HepG2 (cell line): Measurements from ENCODE around the gene THOP1. TPM values are rescaled to one million over a fixed set of nuclear protein-coding genes. Genes with fewer than 3 reads are reported as not detected.

Experiments
- CHCHD3 ChIP-seq: sonication (generic); formaldehyde crosslinking; IDR thresholded peaks from 2 replicates; pipeline ENCODE4 v1.8.0; 2022; ENCODE audit warnings: mild to moderate bottlenecking, missing genetic modification reagents, moderate library complexity
- FOXM1 ChIP-seq: sonication (generic); formaldehyde crosslinking; IDR thresholded peaks from 2 replicates; pipeline ENCODE4 v1.5.0; 2020; ENCODE audit warnings: missing genetic modification reagents
- HMG20A ChIP-seq: IDR thresholded peaks from 2 replicates; pipeline ENCODE4 v1.6.1; 2016; ENCODE audit warnings: borderline replicate concordance
- NBN ChIP-seq: fragments of 450-650 bp; conservative IDR thresholded peaks from 2 replicates; pipeline ENCODE4 v1.6.1; 2017
- PAF1 ChIP-seq: IDR thresholded peaks from 2 replicates; pipeline ENCODE4 v1.6.1; 2016; ENCODE audit warnings: missing genetic modification reagents, missing compliant biosample characterization
- SNAPC2 ChIP-seq: sonication (generic); formaldehyde crosslinking; IDR thresholded peaks from 2 replicates; pipeline ENCODE4 v1.8.1; 2022; ENCODE audit warnings: mild to moderate bottlenecking, missing genetic modification reagents
- ZNF143 ChIP-seq: sonication (generic); formaldehyde crosslinking; IDR thresholded peaks from 2 replicates; pipeline ENCODE4 v1.4.0; 2020; ENCODE audit warnings: missing genetic modification reagents
- ZNF567 ChIP-seq: sonication (generic); formaldehyde crosslinking; IDR thresholded peaks from 2 replicates; pipeline ENCODE4 v1.8.1; 2023; ENCODE audit warnings: mild to moderate bottlenecking, missing genetic modification reagents, borderline replicate concordance
- ZNF776 ChIP-seq: sonication (generic); formaldehyde crosslinking; IDR thresholded peaks from 2 replicates; pipeline ENCODE4 v1.4.0; 2020; ENCODE audit warnings: mild to moderate bottlenecking, missing genetic modification reagents
- ZNF788 ChIP-seq: sonication (generic); formaldehyde crosslinking; IDR thresholded peaks from 2 replicates; pipeline ENCODE4 v1.5.0; 2020; ENCODE audit warnings: mild to moderate bottlenecking, missing genetic modification reagents, borderline replicate concordance
- polyA plus RNA-seq, 8 experiments: library from polyadenylated mRNA; depleted of rRNA in 3 of 8; stranded (reverse) in 7 of 8; unstranded in 1 of 8; fragments of >200 nt; fragmentation: Illumina TruSeq in 4 of 8; extraction: Trizol in 4 of 8; gene quantifications; 2 replicates each; pipeline versions ENCODE4 v1.2.1 to v1.2.3, GENCODE V29; 2011 to 2016; ENCODE audit warnings: low read depth in 4 of 8, missing spikeins in 1 of 8, mixed read lengths in 1 of 8; ENCODE audit not compliant: insufficient read depth in 1 of 8
- total RNA-seq, 5 experiments: library from RNA; depleted of rRNA; stranded (reverse); fragments of >200 nt; fragmentation: Illumina TruSeq; extraction: Trizol; gene quantifications; 2 replicates each; pipeline ENCODE4 v1.2.3, GENCODE V29; 2016; ENCODE audit warnings: low read depth in 1 of 5
- TF ChIP-seq, protein P1 (sequence below): sonication (generic); formaldehyde crosslinking; IDR thresholded peaks from 2 replicates; pipeline ENCODE4 v1.4.0; 2020; ENCODE audit warnings: missing genetic modification reagents
- TF ChIP-seq, protein P2 (sequence below): IDR thresholded peaks from 2 replicates; pipeline ENCODE4 v1.6.1; 2012; ENCODE audit warnings: low read length, improper control_type of control experiment
- TF ChIP-seq, protein P3 (sequence below): sonication (generic); formaldehyde crosslinking; IDR thresholded peaks from 2 replicates; pipeline ENCODE4 v1.4.0; 2020; ENCODE audit warnings: missing genetic modification reagents
- TF ChIP-seq, protein P4 (sequence below): sonication (generic); formaldehyde crosslinking; conservative IDR thresholded peaks from 2 replicates; pipeline ENCODE4 v1.4.0; 2020; ENCODE audit warnings: missing genetic modification reagents
- TF ChIP-seq, protein P5 (sequence below): IDR thresholded peaks from 2 replicates; pipeline ENCODE4 v1.6.1; 2016; ENCODE audit warnings: control low read depth
- TF ChIP-seq, protein P6 (sequence below): IDR thresholded peaks from 2 replicates; pipeline ENCODE4 v1.6.1; 2016; ENCODE audit warnings: missing compliant biosample characterization, missing genetic modification reagents, borderline replicate concordance
- TF ChIP-seq, protein P7 (sequence below): sonication (generic); formaldehyde crosslinking; IDR thresholded peaks from 2 replicates; pipeline ENCODE4 v1.4.0; 2020; ENCODE audit warnings: missing genetic modification reagents, low read depth, mild to moderate bottlenecking, borderline replicate concordance

The THOP1 gene
- total and polyA plus RNA-seq, 2 of the 13 experiments (the other 11 are each of a cell fraction or from before 2014, with no cell fraction given) = 74.4 to 116 TPM

DNA sequence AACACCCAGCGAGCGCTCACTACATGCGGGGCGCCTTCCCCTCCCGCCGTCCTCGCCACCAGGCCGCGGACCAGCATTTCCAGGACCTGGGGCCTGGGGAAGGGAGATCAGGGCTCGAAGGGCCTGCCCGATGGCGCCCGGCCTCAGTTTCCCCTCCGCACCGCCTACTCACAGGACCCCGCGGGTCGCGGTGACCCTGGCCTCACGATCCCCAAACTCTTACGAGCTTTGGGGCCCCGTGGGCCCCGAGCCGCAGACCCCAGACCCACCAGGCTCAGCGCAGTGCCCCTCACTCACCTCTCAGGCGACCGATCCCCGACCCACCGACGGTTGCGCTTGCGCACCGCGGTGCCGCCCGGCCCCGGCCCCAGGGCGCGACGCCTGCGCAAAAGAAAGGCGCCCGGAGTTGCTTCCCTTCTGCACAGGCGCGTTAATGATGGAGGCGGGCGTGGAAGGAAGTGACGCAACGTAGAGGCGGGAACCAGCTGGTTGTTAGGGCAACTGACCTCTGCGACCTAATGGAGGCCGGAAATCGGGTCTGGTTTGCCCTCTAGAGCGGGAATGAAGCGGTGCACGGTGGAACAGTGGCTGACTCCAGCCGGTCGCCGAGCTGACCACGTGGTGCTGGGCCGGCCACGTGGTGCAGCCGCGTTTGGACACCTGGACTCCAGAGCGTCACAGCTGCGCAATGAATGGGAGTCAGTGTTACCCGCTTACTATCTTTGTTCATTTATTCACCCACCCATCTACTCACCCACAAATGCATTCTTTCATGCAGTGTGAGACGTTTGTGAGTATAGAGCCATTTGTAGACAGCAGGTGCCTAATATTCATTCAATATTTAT lies 2.1 kb upstream of the THOP1 start, which contains the start of gene SGTA (continued):
- TF ChIP-seq, protein P1, sequence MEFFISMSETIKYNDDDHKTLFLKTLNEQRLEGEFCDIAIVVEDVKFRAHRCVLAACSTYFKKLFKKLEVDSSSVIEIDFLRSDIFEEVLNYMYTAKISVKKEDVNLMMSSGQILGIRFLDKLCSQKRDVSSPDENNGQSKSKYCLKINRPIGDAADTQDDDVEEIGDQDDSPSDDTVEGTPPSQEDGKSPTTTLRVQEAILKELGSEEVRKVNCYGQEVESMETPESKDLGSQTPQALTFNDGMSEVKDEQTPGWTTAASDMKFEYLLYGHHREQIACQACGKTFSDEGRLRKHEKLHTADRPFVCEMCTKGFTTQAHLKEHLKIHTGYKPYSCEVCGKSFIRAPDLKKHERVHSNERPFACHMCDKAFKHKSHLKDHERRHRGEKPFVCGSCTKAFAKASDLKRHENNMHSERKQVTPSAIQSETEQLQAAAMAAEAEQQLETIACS (CRISPR knock-in tag) = peak; percentile 79
- TF ChIP-seq, protein P2, sequence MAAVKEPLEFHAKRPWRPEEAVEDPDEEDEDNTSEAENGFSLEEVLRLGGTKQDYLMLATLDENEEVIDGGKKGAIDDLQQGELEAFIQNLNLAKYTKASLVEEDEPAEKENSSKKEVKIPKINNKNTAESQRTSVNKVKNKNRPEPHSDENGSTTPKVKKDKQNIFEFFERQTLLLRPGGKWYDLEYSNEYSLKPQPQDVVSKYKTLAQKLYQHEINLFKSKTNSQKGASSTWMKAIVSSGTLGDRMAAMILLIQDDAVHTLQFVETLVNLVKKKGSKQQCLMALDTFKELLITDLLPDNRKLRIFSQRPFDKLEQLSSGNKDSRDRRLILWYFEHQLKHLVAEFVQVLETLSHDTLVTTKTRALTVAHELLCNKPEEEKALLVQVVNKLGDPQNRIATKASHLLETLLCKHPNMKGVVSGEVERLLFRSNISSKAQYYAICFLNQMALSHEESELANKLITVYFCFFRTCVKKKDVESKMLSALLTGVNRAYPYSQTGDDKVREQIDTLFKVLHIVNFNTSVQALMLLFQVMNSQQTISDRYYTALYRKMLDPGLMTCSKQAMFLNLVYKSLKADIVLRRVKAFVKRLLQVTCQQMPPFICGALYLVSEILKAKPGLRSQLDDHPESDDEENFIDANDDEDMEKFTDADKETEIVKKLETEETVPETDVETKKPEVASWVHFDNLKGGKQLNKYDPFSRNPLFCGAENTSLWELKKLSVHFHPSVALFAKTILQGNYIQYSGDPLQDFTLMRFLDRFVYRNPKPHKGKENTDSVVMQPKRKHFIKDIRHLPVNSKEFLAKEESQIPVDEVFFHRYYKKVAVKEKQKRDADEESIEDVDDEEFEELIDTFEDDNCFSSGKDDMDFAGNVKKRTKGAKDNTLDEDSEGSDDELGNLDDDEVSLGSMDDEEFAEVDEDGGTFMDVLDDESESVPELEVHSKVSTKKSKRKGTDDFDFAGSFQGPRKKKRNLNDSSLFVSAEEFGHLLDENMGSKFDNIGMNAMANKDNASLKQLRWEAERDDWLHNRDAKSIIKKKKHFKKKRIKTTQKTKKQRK = no peak
- TF ChIP-seq ZNF776 (CRISPR knock-in tag) (peak; percentile 15; the same call in 1 of the 2 replicates), ZNF788 (CRISPR knock-in tag) (peak; percentile 92; the same call in 1 of the 2 replicates), ZNF567 (no peak; the same call in 1 of the 2 replicates), PAF1 (no peak), HMG20A (no peak; the same call in 1 of the 2 replicates), FOXM1 (CRISPR knock-in tag) (0 out of 2 replicates have a peak, but pooled peaks have one; percentile 57), CHCHD3 (peak; percentile 90; the same call in 1 of the 2 replicates), NBN (no peak), SNAPC2 (peak; percentile 85; the same call in 1 of the 2 replicates), ZNF143 (CRISPR knock-in tag) (peak; percentile 78)
- TF ChIP-seq, protein P3, sequence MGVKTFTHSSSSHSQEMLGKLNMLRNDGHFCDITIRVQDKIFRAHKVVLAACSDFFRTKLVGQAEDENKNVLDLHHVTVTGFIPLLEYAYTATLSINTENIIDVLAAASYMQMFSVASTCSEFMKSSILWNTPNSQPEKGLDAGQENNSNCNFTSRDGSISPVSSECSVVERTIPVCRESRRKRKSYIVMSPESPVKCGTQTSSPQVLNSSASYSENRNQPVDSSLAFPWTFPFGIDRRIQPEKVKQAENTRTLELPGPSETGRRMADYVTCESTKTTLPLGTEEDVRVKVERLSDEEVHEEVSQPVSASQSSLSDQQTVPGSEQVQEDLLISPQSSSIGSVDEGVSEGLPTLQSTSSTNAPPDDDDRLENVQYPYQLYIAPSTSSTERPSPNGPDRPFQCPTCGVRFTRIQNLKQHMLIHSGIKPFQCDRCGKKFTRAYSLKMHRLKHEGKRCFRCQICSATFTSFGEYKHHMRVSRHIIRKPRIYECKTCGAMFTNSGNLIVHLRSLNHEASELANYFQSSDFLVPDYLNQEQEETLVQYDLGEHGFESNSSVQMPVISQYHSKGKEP (CRISPR knock-in tag) = peak; percentile 66; the same call in 1 of the 2 replicates
- TF ChIP-seq, protein P4, sequence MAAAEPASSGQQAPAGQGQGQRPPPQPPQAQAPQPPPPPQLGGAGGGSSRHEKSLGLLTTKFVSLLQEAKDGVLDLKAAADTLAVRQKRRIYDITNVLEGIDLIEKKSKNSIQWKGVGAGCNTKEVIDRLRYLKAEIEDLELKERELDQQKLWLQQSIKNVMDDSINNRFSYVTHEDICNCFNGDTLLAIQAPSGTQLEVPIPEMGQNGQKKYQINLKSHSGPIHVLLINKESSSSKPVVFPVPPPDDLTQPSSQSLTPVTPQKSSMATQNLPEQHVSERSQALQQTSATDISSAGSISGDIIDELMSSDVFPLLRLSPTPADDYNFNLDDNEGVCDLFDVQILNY = 0 out of 2 replicates have a peak, but pooled peaks have one; percentile 72
- TF ChIP-seq, protein P5, sequence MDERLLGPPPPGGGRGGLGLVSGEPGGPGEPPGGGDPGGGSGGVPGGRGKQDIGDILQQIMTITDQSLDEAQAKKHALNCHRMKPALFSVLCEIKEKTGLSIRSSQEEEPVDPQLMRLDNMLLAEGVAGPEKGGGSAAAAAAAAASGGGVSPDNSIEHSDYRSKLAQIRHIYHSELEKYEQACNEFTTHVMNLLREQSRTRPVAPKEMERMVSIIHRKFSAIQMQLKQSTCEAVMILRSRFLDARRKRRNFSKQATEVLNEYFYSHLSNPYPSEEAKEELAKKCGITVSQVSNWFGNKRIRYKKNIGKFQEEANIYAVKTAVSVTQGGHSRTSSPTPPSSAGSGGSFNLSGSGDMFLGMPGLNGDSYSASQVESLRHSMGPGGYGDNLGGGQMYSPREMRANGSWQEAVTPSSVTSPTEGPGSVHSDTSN = no peak
- TF ChIP-seq, protein P6, sequence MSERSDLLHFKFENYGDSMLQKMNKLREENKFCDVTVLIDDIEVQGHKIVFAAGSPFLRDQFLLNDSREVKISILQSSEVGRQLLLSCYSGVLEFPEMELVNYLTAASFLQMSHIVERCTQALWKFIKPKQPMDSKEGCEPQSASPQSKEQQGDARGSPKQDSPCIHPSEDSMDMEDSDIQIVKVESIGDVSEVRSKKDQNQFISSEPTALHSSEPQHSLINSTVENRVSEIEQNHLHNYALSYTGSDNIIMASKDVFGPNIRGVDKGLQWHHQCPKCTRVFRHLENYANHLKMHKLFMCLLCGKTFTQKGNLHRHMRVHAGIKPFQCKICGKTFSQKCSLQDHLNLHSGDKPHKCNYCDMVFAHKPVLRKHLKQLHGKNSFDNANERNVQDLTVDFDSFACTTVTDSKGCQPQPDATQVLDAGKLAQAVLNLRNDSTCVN (CRISPR knock-in tag) = peak; percentile 95
- TF ChIP-seq, protein P7, sequence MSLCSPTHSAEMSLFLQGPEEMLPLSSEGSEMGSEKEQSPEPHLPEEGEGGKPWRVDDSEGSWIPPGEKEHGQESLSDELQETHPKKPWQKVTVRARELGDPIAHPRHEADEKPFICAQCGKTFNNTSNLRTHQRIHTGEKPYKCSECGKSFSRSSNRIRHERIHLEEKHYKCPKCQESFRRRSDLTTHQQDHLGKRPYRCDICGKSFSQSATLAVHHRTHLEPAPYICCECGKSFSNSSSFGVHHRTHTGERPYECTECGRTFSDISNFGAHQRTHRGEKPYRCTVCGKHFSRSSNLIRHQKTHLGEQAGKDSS (CRISPR knock-in tag) = no peak
